GM23338 (cell line): ENCODE data around the gene ASAH2. TPM values are rescaled to one million over a fixed set of nuclear protein-coding genes. Genes with fewer than 3 reads are reported as not detected.

Experiments
- ATAC-seq: fragments of 200-7000 bp; cut with Tn5 transposase; 3 replicates; pipeline ENCODE4 v1.9.1; 2020
- DNase-seq: peaks from one replicate; pipeline ENCODE4 v3.0.0-alpha.2; 2015; ENCODE audit warnings: low spot score
- H2AFZ ChIP-seq: fragments of 200-600 bp; sonication (generic); 2 replicates; pipeline ENCODE4 v1.8.0; 2016; ENCODE audit warnings: antibody characterized with exemption, mild to moderate bottlenecking, moderate library complexity
- H3F3A ChIP-seq: fragments of 200-600 bp; sonication (generic); replicated peaks from 2 replicates; pipeline ENCODE4 v1.8.0; 2017; ENCODE audit warnings: antibody characterized with exemption, mixed run types, low read depth
- H3K27ac ChIP-seq: fragments of 200-600 bp; sonication (generic); 2 replicates; pipeline ENCODE4 v1.6.1; 2016; ENCODE audit warnings: low read depth
- H3K27me3 ChIP-seq: fragments of 200-600 bp; sonication (generic); 2 replicates; pipeline ENCODE4 v1.8.0; 2016; ENCODE audit warnings: mild to moderate bottlenecking, mixed run types, moderate library complexity; ENCODE audit not compliant: insufficient read depth
- H3K36me3 ChIP-seq: fragments of 200-600 bp; sonication (generic); 2 replicates; pipeline ENCODE4 v1.8.0; 2016; ENCODE audit warnings: mild to moderate bottlenecking; ENCODE audit not compliant: insufficient read depth
- H3K4me1 ChIP-seq: fragments of 200-600 bp; sonication (generic); 2 replicates; pipeline ENCODE4 v1.8.0; 2016; ENCODE audit warnings: mild to moderate bottlenecking, moderate library complexity; ENCODE audit not compliant: insufficient read depth
- H3K4me2 ChIP-seq: fragments of 200-600 bp; sonication (generic); 2 replicates; pipeline ENCODE4 v1.7.1; 2017; ENCODE audit warnings: mixed run types
- H3K4me3 ChIP-seq: fragments of 200-600 bp; sonication (generic); 2 replicates; pipeline ENCODE4 v1.6.1; 2016; ENCODE audit warnings: mixed run types
- H3K79me2 ChIP-seq: fragments of 200-600 bp; sonication (generic); replicated peaks from 2 replicates; pipeline ENCODE4 v1.8.0; 2017; ENCODE audit warnings: mild to moderate bottlenecking; ENCODE audit not compliant: insufficient read depth
- H3K9me2 ChIP-seq: fragments of 200-600 bp; sonication (generic); 2 replicates; pipeline ENCODE4 v1.8.0; 2017; ENCODE audit not compliant: insufficient read depth
- H4K20me1 ChIP-seq: fragments of 200-600 bp; sonication (generic); replicated peaks from 2 replicates; pipeline ENCODE4 v1.8.0; 2017; ENCODE audit warnings: mild to moderate bottlenecking; ENCODE audit not compliant: insufficient read depth
- H3K27ac Mint-ChIP-seq: 2 replicates; pipeline ENCODE4 v1.8.0; 2020; ENCODE audit warnings: inconsistent platforms, mild to moderate bottlenecking, moderate library complexity, mixed read lengths
- H3K27me3 Mint-ChIP-seq: 3 replicates; pipeline ENCODE4 v1.8.0; 2022; ENCODE audit warnings: low read depth, mild to moderate bottlenecking, moderate library complexity, mixed read lengths, inconsistent platforms; ENCODE audit not compliant: insufficient read depth, poor library complexity
- H3K36me3 Mint-ChIP-seq: 3 replicates; pipeline ENCODE4 v1.8.0; 2021; ENCODE audit warnings: low read depth, mild to moderate bottlenecking, inconsistent platforms, moderate library complexity, mixed read lengths
- H3K4me1 Mint-ChIP-seq: 3 replicates; pipeline ENCODE4 v1.8.0; 2020; ENCODE audit warnings: mild to moderate bottlenecking, inconsistent platforms, mixed read lengths
- H3K4me3 Mint-ChIP-seq: 3 replicates; pipeline ENCODE4 v1.8.0; 2021; ENCODE audit warnings: moderate library complexity, mild to moderate bottlenecking, inconsistent platforms, mixed read lengths
- H3K9me3 Mint-ChIP-seq: 3 replicates; pipeline ENCODE4 v1.8.0; 2020; ENCODE audit warnings: moderate library complexity, mild to moderate bottlenecking, inconsistent platforms, mixed read lengths
- EZH2phosphoT487 ChIP-seq: fragments of 200-600 bp; sonication (generic); IDR thresholded peaks from one replicate; pipeline ENCODE4 v1.8.1; 2018; ENCODE audit warnings: antibody characterized with exemption; ENCODE audit not compliant: unreplicated experiment
- JUNB ChIP-seq: IDR thresholded peaks from one replicate; pipeline ENCODE4 v1.6.1; 2016; ENCODE audit warnings: antibody characterized with exemption; ENCODE audit not compliant: unreplicated experiment
- STAT1 ChIP-seq: IDR thresholded peaks from one replicate; pipeline ENCODE4 v1.6.1; 2016; ENCODE audit warnings: antibody characterized with exemption; ENCODE audit not compliant: unreplicated experiment
- ZNF114 ChIP-seq: fragments of 250-450 bp; sonication (Bioruptor Pico); IDR thresholded peaks from 2 replicates; pipeline ENCODE4 v1.5.0; 2020; ENCODE audit warnings: mild to moderate bottlenecking, moderate library complexity
- polyA plus RNA-seq: library from polyadenylated mRNA; unstranded; fragments of >200 nt; fragmentation: Nextera tagmentation; extraction: Ambion mirVana; gene quantifications from 2 replicates; pipeline ENCODE4 v1.2.1, GENCODE V29; 2016
- total RNA-seq: library from RNA; depleted of rRNA; stranded (reverse); fragments of >200 nt; shearing (Covaris generic); gene quantifications from 2 replicates; pipeline ENCODE4 v1.2.3, GENCODE V29; 2014; rRNA removed

ASAH2 gene
- total and polyA plus RNA-seq, 2 experiments from 2014 or later: 0.17 to 0.92 TPM

GRCh38 chr10:50210876-50211275, 40.4 kb downstream of the ASAH2 start:
- Histone ChIP-seq H2AFZ (no peak overlapping the region), H3K9me2 (no peaks in the 10 kb centered on the region), H3K27me3 (no peaks in the 10 kb centered on the region), H3K4me3 (no peak overlapping the region), H3F3A (no peaks in the 10 kb centered on the region), H3K4me1 (no peaks in the 10 kb centered on the region), H3K36me3 (no peaks in the 10 kb centered on the region), H3K79me2 (no peaks in the 10 kb centered on the region), H3K27ac (no peak overlapping the region), H4K20me1 (no peaks in the 10 kb centered on the region), H3K4me2 (no peak overlapping the region)
- Mint-ChIP-seq H3K36me3 (no peaks in the 10 kb centered on the region), H3K27me3 (no peaks in the 10 kb centered on the region), H3K4me1 (no peaks in the 10 kb centered on the region), H3K9me3 (0 out of 3 replicates have a peak, but pooled peaks cover 3% of the 10 kb centered on the region), H3K4me3 (no peak overlapping the region), H3K27ac (no peak overlapping the region)
- DNase-seq: no peak
- TF ChIP-seq JUNB (no peak), ZNF114 (no peak), EZH2phosphoT487 (no peak), STAT1 (no peak)
- ATAC-seq: no peak

Other genes with a start within 250 kb of the ASAH2 start
- gene WASHC2A, start 183.6 kb downstream of the ASAH2 start, total RNA-seq: 24.5 and 26.4 TPM in 2 replicates
- 12.9 and 13.2 TPM in 2 replicates for gene WASHC2A, start 183.6 kb downstream of the ASAH2 start, polyA plus RNA-seq